HCT116 (cell line): ENCODE results near the gene CYGB. TPM values are rescaled to one million over a fixed set of nuclear protein-coding genes. Genes with fewer than 3 reads are reported as not detected.
"Not testable (repeated sequence)": the region's sequence is repeated elsewhere in the genome, so short reads cannot be mapped to it uniquely, and the experiment has no call there.

Experiments used
- ATAC-seq: fragments of 200-7000 bp; cut with Tn5 transposase; 2 replicates; pipeline ENCODE4 v1.9.1; 2020; ENCODE audit warnings: mild to moderate bottlenecking, moderate library complexity
- BruUV-seq: library from RNA; stranded (reverse); fragments of 400-500 nt; replicated peaks from 2 replicates; lab custom pipeline; 2021; lab: Mats Ljungman, UMichigan
- CTCF ChIA-PET: fragments of 300-600 bp; sonication (Branson Sonifier 250); formaldehyde crosslinking; loops from one replicate; lab custom pipeline; 2021; ENCODE audit warnings: antibody characterized with exemption; lab: Charles Lee
- POLR2A ChIA-PET: fragments of 300-600, 350-600 bp; sonication (Branson Sonifier 250); formaldehyde crosslinking; loops from one replicate; lab custom pipeline; 2021; ENCODE audit warnings: antibody characterized with exemption; lab: Charles Lee
- RAD21 ChIA-PET, 2 experiments: fragments of 300-600 bp; sonication (Branson Sonifier 250); formaldehyde crosslinking; loops; one replicate each; lab custom pipeline; 2023; ENCODE audit warnings: low total read pairs in 2 of 2; ENCODE audit not compliant: uncharacterized antibody in 2 of 2, unreplicated experiment in 2 of 2, low non-redundant PET in 1 of 2; lab: Charles Lee
- DNase-seq: peaks from one replicate; pipeline ENCODE4 v3.0.0-alpha.2; 2010; ENCODE audit warnings: low read depth, low spot score
- H2AFZ ChIP-seq: fragments of 200-600 bp; shearing (Covaris generic), sonication (generic); 2 replicates; pipeline ENCODE4 v1.6.1; 2017; ENCODE audit warnings: low read depth, mixed run types, mixed read lengths, antibody characterized with exemption, low read length; ENCODE audit not compliant: poor library complexity, severe bottlenecking
- H3K27ac ChIP-seq: 2 replicates; pipeline ENCODE4 v1.5.1; 2012; ENCODE audit warnings: low read depth, low read length
- H3K27me3 ChIP-seq: fragments of 200-600 bp; sonication (generic); 2 replicates; pipeline ENCODE4 v1.6.1; 2016; ENCODE audit warnings: mixed run types, low read length, mixed read lengths; ENCODE audit not compliant: insufficient read depth
- H3K36me3 ChIP-seq, 2 experiments: fragments of 200-500 bp in 1 of 2; fragments of 200-600 bp in 1 of 2; sonication (Bioruptor generic) in 1 of 2; sonication (generic) in 1 of 2; 2 replicates each; pipeline versions ENCODE4 v1.5.1 to v1.6.1; 2014 to 2016; ENCODE audit warnings: low read length in 2 of 2, inconsistent platforms in 1 of 2, mixed read lengths in 1 of 2, mixed run types in 1 of 2; ENCODE audit not compliant: insufficient read depth in 2 of 2, control insufficient read depth in 1 of 2
- H3K4me1 ChIP-seq, 2 experiments: fragments of 200-600 bp in 1 of 2; sonication (generic) in 1 of 2; 2 replicates each; pipeline versions ENCODE4 v1.5.1 to v1.6.1; 2012 to 2017; ENCODE audit warnings: low read length in 2 of 2, inconsistent platforms in 1 of 2, mild to moderate bottlenecking in 1 of 2, mixed read lengths in 1 of 2, mixed run types in 1 of 2, moderate library complexity in 1 of 2; ENCODE audit not compliant: insufficient read depth in 2 of 2, control insufficient read depth in 1 of 2
- H3K4me2 ChIP-seq: fragments of 200-600 bp; sonication (generic); 2 replicates; pipeline ENCODE4 v1.6.1; 2017; ENCODE audit warnings: mixed run types, low read length, mixed read lengths
- H3K4me3 ChIP-seq, 2 experiments: fragments of 200-600 bp in 1 of 2; sonication (generic) in 1 of 2; replicated peaks in 1 of 2; 2 replicates each; pipeline ENCODE4 v1.5.1; 2011 to 2016; ENCODE audit warnings: low read length in 2 of 2, control low read depth in 1 of 2, low read depth in 1 of 2, mild to moderate bottlenecking in 1 of 2, mixed read lengths in 1 of 2, mixed run types in 1 of 2
- H3K79me2 ChIP-seq: fragments of 200-600 bp; sonication (generic); 2 replicates; pipeline ENCODE4 v1.6.1; 2017; ENCODE audit warnings: mild to moderate bottlenecking, mixed run types, low read length, moderate library complexity, mixed read lengths; ENCODE audit not compliant: insufficient read depth
- H3K9ac ChIP-seq: fragments of 200-600 bp; sonication (generic); 2 replicates; pipeline ENCODE4 v1.6.1; 2016; ENCODE audit warnings: low read length, mixed read lengths
- H3K9me2 ChIP-seq: fragments of 200-600 bp; sonication (generic), shearing (Covaris generic); 2 replicates; pipeline ENCODE4 v1.6.1; 2017; ENCODE audit warnings: mixed run types, mild to moderate bottlenecking, moderate library complexity; ENCODE audit not compliant: insufficient read depth
- H3K9me3 ChIP-seq, 2 experiments: fragments of 200-500 bp in 1 of 2; fragments of 200-600 bp in 1 of 2; sonication (Bioruptor generic) in 1 of 2; sonication (generic) in 1 of 2; 2 replicates each; pipeline ENCODE4 v1.6.1; 2014 to 2017; ENCODE audit warnings: low read length in 2 of 2, mixed read lengths in 2 of 2, inconsistent platforms in 1 of 2, low read depth in 1 of 2, mild to moderate bottlenecking in 1 of 2, mixed run types in 1 of 2, moderate library complexity in 1 of 2; ENCODE audit not compliant: control insufficient read depth in 1 of 2, insufficient read depth in 1 of 2
- H4K20me1 ChIP-seq: fragments of 200-600 bp; sonication (generic), shearing (Covaris generic); 2 replicates; pipeline ENCODE4 v1.6.1; 2017; ENCODE audit warnings: mixed run types, mild to moderate bottlenecking, moderate library complexity; ENCODE audit not compliant: insufficient read depth
- ATF3 ChIP-seq: IDR thresholded peaks from 2 replicates; pipeline ENCODE4 v1.6.1; 2012
- CBX3 ChIP-seq: IDR thresholded peaks from 2 replicates; pipeline ENCODE4 v1.6.1; 2012; ENCODE audit warnings: low read depth
- CEBPB ChIP-seq: IDR thresholded peaks from 2 replicates; pipeline ENCODE4 v1.6.1; 2012; ENCODE audit warnings: low read depth
- CTCF ChIP-seq, 3 experiments: fragments of 200-600 bp in 1 of 3; sonication (generic) in 1 of 3; IDR thresholded peaks in 2 of 3; conservative IDR thresholded peaks in 1 of 3; 2 replicates each; pipeline ENCODE4 v1.5.1; 2012 to 2017; ENCODE audit warnings: low read depth in 2 of 3, low read length in 2 of 3, antibody characterized with exemption in 1 of 3, borderline replicate concordance in 1 of 3, control low read depth in 1 of 3, mild to moderate bottlenecking in 1 of 3, mixed read lengths in 1 of 3, mixed run types in 1 of 3, moderate library complexity in 1 of 3; ENCODE audit not compliant: insufficient read depth in 1 of 3
- EZH2 ChIP-seq: fragments of 200-600 bp; sonication (generic); IDR thresholded peaks from 2 replicates; pipeline ENCODE4 v1.6.1; 2017; ENCODE audit warnings: antibody characterized with exemption, mixed run types
- POLR2A ChIP-seq: IDR thresholded peaks from 2 replicates; pipeline ENCODE4 v1.7.0; 2011; ENCODE audit warnings: borderline replicate concordance; ENCODE audit not compliant: insufficient read depth, insufficient read length; ENCODE audit errors: extremely low read depth
- RAD21 ChIP-seq: IDR thresholded peaks from 2 replicates; pipeline ENCODE4 v1.6.1; 2012; ENCODE audit warnings: low read depth, mild to moderate bottlenecking
- REST ChIP-seq: IDR thresholded peaks from 2 replicates; pipeline ENCODE4 v1.6.1; 2012; ENCODE audit warnings: low read depth
- SP1 ChIP-seq: IDR thresholded peaks from 2 replicates; pipeline ENCODE4 v1.6.1; 2012; ENCODE audit warnings: low read depth
- TCF7L2 ChIP-seq: IDR thresholded peaks from 2 replicates; pipeline ENCODE4 v1.7.0; 2011; ENCODE audit warnings: borderline replicate concordance, inconsistent platforms; ENCODE audit not compliant: insufficient read depth, insufficient read length; ENCODE audit errors: extremely low read depth
- YY1 ChIP-seq: IDR thresholded peaks from 2 replicates; pipeline ENCODE4 v1.6.1; 2011; ENCODE audit warnings: low read length, low read depth, moderate library complexity, mild to moderate bottlenecking; ENCODE audit not compliant: insufficient replicate concordance; ENCODE audit errors: extremely low read depth
- ZFX ChIP-seq: fragments of 450-650 bp; IDR thresholded peaks from 2 replicates; pipeline ENCODE4 v1.6.1; 2017
- intact Hi-C: fragments of 100-400 bp; cut with micrococcal nuclease; formaldehyde crosslinking; loops from 2 replicates; pipeline ENCODE4 v1.10.0; 2022
- total RNA-seq: library from RNA; stranded (reverse); gene quantifications from one replicate; pipeline ENCODE4 v1.2.1, GENCODE V29; 2021; ENCODE audit not compliant: unreplicated experiment

CYGB gene
- total RNA-seq, 1 experiment from 2014 or later = 0.66 TPM

- Histone ChIP-seq H2AFZ (peak overlapping the region; percentile 84), H3K4me3 (peak overlapping the region; percentile 1 to 19; a peak in 3 of 4 replicates), H3K27ac (no peak overlapping the region), H3K36me3 (no peaks in the 10 kb centered on the region), H3K4me1 (peaks cover 0 to 20% of the 10 kb centered on the region in 2 experiments; a peak in 3 of 4 replicates), H4K20me1 (no peaks in the 10 kb centered on the region), H3K27me3 (no peaks in the 10 kb centered on the region), H3K4me2 (peak overlapping the region; percentile 56), H3K9me2 (no peaks in the 10 kb centered on the region), H3K9me3 (no peaks in the 10 kb centered on the region), H3K9ac (peak overlapping the region; percentile 7; the same call in 1 of the 2 replicates), H3K79me2 (no peaks in the 10 kb centered on the region)
- peak; percentile 97 for ATAC-seq
- ChIA-PET RAD21 (interaction anchor here (0.7 to 2.8 kb wide), 5 partner anchors 24 to 158 kb away, joined by 3 to 17 read pairs (median 4); no protein-coding TSS in a partner anchor), CTCF (interaction anchor here (0.5 to 2.9 kb wide), 39 partner anchors 9 to 737 kb away, joined by 3 to 55 read pairs (median 5); partner anchors contain the start of genes AANAT, JMJD6, METTL23 and PRCD), POLR2A (interaction anchor here (1.0 to 1.5 kb wide), 5 partner anchors 23 to 158 kb away, joined by 3 to 9 read pairs (median 4); no protein-coding TSS in a partner anchor)
- TF ChIP-seq EZH2 = no peak
- no peak for TF ChIP-seq TCF7L2
- TF ChIP-seq ATF3 = no peak
- TF ChIP-seq REST = no peak
- TF ChIP-seq CEBPB = no peak
- no peak for TF ChIP-seq SP1
- TF ChIP-seq CTCF (IDR thresholded peaks at IDR 0.05 in 2 of 3, conservative IDR thresholded peaks at IDR 0.05 in 1 of 3; ENCODE audit: borderline replicate concordance in 1 of 3, insufficient read depth in 1 of 3, low read depth in 2 of 3, low read length in 2 of 3) = peak; percentile 97 to 100 (median 100)
- peak; percentile 36; the same call in 1 of the 2 replicates for TF ChIP-seq ZFX
- peak; percentile 64 for TF ChIP-seq YY1
- TF ChIP-seq CBX3 = no peak
- TF ChIP-seq RAD21 = peak; percentile 100
- peak; percentile 28 for TF ChIP-seq POLR2A
- intact Hi-C loops = loop anchor here (1.0 kb wide), 4 partner anchors 24 to 191 kb away; no protein-coding TSS in a partner anchor
- peak; percentile 58 for DNase-seq
- no TSS peak for BruUV-seq
Measured at GRCh38 chr17:76523084-76524037, 14.1 kb downstream of the CYGB start.

DNA sequence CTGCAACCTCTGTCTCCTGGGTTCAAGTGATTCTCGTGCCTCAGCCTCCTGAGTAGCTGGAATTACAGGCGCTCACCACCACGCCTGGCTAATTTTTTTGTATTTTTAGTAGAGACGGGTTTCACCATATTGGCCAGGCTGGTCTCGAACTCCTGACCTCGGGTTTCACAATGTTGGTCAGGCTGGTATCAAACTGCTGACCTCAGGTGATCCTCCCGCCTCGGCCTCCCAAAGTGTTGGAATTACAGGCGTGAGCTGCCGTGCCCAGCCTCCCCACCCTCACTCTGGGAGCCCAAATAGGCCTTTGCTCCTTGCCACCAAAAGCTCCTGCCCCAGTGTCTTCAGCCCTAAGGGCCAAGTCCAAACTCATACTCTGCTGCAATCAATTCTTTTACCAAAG, 15.8 kb downstream of the CYGB start:
- H3K9me3 ChIP-seq, H3K27me3 ChIP-seq, H4K20me1 ChIP-seq, POLR2A ChIA-PET, RAD21 ChIA-PET, H3K27ac ChIP-seq, H3K9ac ChIP-seq, DNase-seq, H2AFZ ChIP-seq, intact Hi-C loops, ATAC-seq, H3K79me2 ChIP-seq, H3K36me3 ChIP-seq, H3K4me2 ChIP-seq, BruUV-seq, H3K9me2 ChIP-seq, H3K4me3 ChIP-seq: not testable (repeated sequence)
- CTCF ChIA-PET = interaction anchor here (1.4 to 2.5 kb wide), 2 partner anchors 24 to 55 kb away, joined by 3 to 22 read pairs; partner anchors contain the start of gene AANAT
- H3K4me1 ChIP-seq = peaks cover 0 to 20% of the 10 kb centered on the region in 2 experiments; a peak in 3 of 4 replicates
